Measurements from ENCODE around the gene SH2D3A. TPM values are rescaled to one million over a fixed set of nuclear protein-coding genes. Genes with fewer than 3 reads are reported as not detected.

The SH2D3A gene
- polyA plus RNA-seq, 1 donor (not counting 4 experiments of a cell fraction or from before 2014, with no cell fraction given) = 24.9 TPM

DNA sequence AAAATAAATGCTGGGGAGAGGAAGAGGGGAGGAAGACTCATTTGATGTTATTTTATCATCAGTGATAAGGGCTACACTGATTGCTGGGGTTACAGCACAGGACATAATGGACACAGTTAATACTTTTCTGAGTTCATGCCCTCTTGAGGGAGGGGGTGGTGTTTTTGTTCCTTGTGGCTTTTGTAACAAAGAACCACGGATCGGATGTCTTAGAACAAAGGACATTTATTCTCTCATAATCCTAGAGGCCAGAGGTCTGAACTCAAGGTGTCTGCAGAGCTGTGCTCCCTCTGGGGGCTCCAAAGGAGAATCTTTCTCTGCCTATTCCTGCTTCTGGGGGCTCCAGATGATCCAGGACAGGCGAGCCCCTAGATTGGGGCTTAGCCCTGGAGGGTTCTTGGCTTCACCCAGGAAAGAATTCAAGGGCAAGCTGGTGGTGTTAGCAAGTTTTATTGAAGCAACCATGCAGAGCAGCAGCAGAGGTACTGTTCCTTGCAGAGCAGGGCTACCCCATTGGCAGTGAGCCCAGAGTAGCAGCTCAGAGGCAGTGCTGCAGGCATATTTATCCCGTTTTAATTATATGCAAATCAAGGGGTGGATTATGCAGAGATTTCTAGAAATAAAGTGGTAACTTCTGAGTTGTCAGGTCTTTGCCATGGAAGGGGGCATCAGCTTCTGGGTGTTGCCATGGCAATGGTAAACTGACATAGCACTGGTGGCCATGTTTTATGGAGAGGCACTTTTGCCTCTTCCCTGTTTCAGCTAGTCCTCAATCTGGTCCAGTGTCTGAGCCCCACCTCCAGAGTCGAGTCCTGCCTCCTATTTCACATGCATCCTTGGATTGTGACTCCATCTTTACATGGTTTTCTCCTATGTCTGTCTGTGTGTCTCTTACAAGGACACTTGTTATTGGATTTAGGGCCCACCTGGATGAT is 23.2 kb upstream of the SH2D3A start:
- no peak overlapping the region for H3K27ac ChIP-seq (ENCODE audit: control insufficient read depth, insufficient read depth, low read length)
- TF ChIP-seq, protein P1, sequence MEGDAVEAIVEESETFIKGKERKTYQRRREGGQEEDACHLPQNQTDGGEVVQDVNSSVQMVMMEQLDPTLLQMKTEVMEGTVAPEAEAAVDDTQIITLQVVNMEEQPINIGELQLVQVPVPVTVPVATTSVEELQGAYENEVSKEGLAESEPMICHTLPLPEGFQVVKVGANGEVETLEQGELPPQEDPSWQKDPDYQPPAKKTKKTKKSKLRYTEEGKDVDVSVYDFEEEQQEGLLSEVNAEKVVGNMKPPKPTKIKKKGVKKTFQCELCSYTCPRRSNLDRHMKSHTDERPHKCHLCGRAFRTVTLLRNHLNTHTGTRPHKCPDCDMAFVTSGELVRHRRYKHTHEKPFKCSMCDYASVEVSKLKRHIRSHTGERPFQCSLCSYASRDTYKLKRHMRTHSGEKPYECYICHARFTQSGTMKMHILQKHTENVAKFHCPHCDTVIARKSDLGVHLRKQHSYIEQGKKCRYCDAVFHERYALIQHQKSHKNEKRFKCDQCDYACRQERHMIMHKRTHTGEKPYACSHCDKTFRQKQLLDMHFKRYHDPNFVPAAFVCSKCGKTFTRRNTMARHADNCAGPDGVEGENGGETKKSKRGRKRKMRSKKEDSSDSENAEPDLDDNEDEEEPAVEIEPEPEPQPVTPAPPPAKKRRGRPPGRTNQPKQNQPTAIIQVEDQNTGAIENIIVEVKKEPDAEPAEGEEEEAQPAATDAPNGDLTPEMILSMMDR (optimal IDR thresholded peaks at IDR 0.05 in 1 of 3, IDR thresholded peaks at IDR 0.05 in 1 of 3, conservative IDR thresholded peaks at IDR 0.05 in 1 of 3; ENCODE audit: extremely low read depth in 1 of 3, insufficient read depth in 2 of 3, low read length in 3 of 3) = no peak
- no peak for TF ChIP-seq EZH2 (IDR thresholded peaks at IDR 0.05; ENCODE audit: low read length)

DNA sequence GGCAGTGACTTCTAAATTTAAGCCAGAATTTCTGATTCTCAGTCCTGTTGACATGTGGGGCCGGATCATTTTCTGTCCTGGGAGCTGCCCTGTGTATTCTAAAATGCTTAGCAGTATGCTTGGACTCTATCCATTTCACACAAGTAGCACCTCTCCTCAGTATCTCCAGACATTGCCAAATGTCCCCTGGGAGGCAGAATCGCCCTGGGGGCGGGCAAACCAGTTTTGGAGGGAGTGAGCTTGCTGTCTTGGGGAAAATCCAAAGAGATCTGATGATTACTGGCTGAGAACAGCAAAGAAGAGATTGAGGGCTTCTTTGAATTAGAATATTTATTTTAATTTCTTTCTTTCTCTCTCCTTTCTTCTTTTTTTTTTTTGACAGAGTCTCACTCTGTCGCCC is 21.7 kb upstream of the SH2D3A start:
- Histone ChIP-seq H3K36me3 (ENCODE audit: control insufficient read depth in 2 of 2, extremely low read depth in 1 of 2, insufficient read depth in 2 of 2, low read length in 2 of 2) (no peaks in the 10 kb centered on the region), H3K4me2 (ENCODE audit: control insufficient read depth, extremely low read depth, insufficient read depth, low read depth, low read length) (no peak overlapping the region), H3K27ac (ENCODE audit: control insufficient read depth, insufficient read depth, low read length) (no peak overlapping the region), H3K4me3 (ENCODE audit: control insufficient read depth in 2 of 3, extremely low read depth in 1 of 3, insufficient read depth in 2 of 3, low read depth in 1 of 3, low read length in 3 of 3) (no peak overlapping the region), H3K4me1 (ENCODE audit: control insufficient read depth, extremely low read depth, insufficient read depth, low read length) (no peaks in the 10 kb centered on the region), H3K9me1 (ENCODE audit: control insufficient read depth, extremely low read depth, insufficient read depth, low read length) (no peaks in the 10 kb centered on the region), H3K9me3 (ENCODE audit: control insufficient read depth, low read depth, low read length) (no peaks in the 10 kb centered on the region), H3K9ac (ENCODE audit: control insufficient read depth, extremely low read depth, insufficient read depth, low read length) (no peak overlapping the region), H3K27me3 (ENCODE audit: control insufficient read depth, extremely low read depth, insufficient read depth, low read length) (no peaks in the 10 kb centered on the region), H4K20me1 (ENCODE audit: control insufficient read depth, extremely low read depth, insufficient read depth, low read length) (no peaks in the 10 kb centered on the region), H2AFZ (ENCODE audit: control insufficient read depth, low read length) (no peak overlapping the region), H3K79me2 (ENCODE audit: control insufficient read depth, insufficient read depth, low read length) (no peaks in the 10 kb centered on the region)
- no peak for DNase-seq (ENCODE audit: low read depth, low spot score)
- TF ChIP-seq, protein P1 (optimal IDR thresholded peaks at IDR 0.05 in 1 of 3, IDR thresholded peaks at IDR 0.05 in 1 of 3, conservative IDR thresholded peaks at IDR 0.05 in 1 of 3; ENCODE audit: extremely low read depth in 1 of 3, insufficient read depth in 2 of 3, low read length in 3 of 3) = no peak
- no peak for TF ChIP-seq EZH2 (IDR thresholded peaks at IDR 0.05; ENCODE audit: low read length)
- FAIRE-seq = no peak
- dilution Hi-C loops (cut with MboI; ENCODE audit: extremely low pct_ligation_motif_present, low sequenced_read_pairs) = no loop called here

More for the DNA sequence above, 23.2 kb upstream of the SH2D3A start:
- Histone ChIP-seq H3K27me3 (ENCODE audit: control insufficient read depth, extremely low read depth, insufficient read depth, low read length) (no peaks in the 10 kb centered on the region), H3K9me1 (ENCODE audit: control insufficient read depth, extremely low read depth, insufficient read depth, low read length) (no peaks in the 10 kb centered on the region), H3K79me2 (ENCODE audit: control insufficient read depth, insufficient read depth, low read length) (no peaks in the 10 kb centered on the region), H3K4me3 (ENCODE audit: control insufficient read depth in 2 of 3, extremely low read depth in 1 of 3, insufficient read depth in 2 of 3, low read depth in 1 of 3, low read length in 3 of 3) (no peak overlapping the region), H3K36me3 (ENCODE audit: control insufficient read depth in 2 of 2, extremely low read depth in 1 of 2, insufficient read depth in 2 of 2, low read length in 2 of 2) (no peaks in the 10 kb centered on the region), H3K9ac (ENCODE audit: control insufficient read depth, extremely low read depth, insufficient read depth, low read length) (no peak overlapping the region), H3K4me2 (ENCODE audit: control insufficient read depth, extremely low read depth, insufficient read depth, low read depth, low read length) (no peak overlapping the region), H2AFZ (ENCODE audit: control insufficient read depth, low read length) (no peak overlapping the region), H3K9me3 (ENCODE audit: control insufficient read depth, low read depth, low read length) (no peaks in the 10 kb centered on the region), H4K20me1 (ENCODE audit: control insufficient read depth, extremely low read depth, insufficient read depth, low read length) (no peaks in the 10 kb centered on the region), H3K4me1 (ENCODE audit: control insufficient read depth, extremely low read depth, insufficient read depth, low read length) (no peaks in the 10 kb centered on the region)
- FAIRE-seq (no peak), DNase-seq (ENCODE audit: low read depth, low spot score) (no peak)
- dilution Hi-C loops (cut with MboI; ENCODE audit: extremely low pct_ligation_motif_present, low sequenced_read_pairs) = no loop called here
